GM23338 (cell line): ENCODE data around the gene NFATC1.

Experiments used
- CTCF ChIP-seq, 2 experiments: fragments of 200-600 bp in 1 of 2; sonication (generic) in 1 of 2; conservative IDR thresholded peaks; 2 replicates each; pipeline versions ENCODE4 v1.5.1 to v1.6.1; 2016 to 2017; ENCODE audit warnings: antibody characterized with exemption in 2 of 2, low read depth in 2 of 2, mild to moderate bottlenecking in 2 of 2, moderate library complexity in 1 of 2
- EZH2 ChIP-seq: fragments of 200-600 bp; sonication (generic); IDR thresholded peaks from one replicate; pipeline ENCODE4 v1.8.0; 2017; ENCODE audit warnings: antibody characterized with exemption, mild to moderate bottlenecking, low read depth; ENCODE audit not compliant: unreplicated experiment
- NANOG ChIP-seq: IDR thresholded peaks from 2 replicates; pipeline ENCODE4 v1.6.1; 2016; ENCODE audit warnings: antibody characterized with exemption, borderline replicate concordance

DNA sequence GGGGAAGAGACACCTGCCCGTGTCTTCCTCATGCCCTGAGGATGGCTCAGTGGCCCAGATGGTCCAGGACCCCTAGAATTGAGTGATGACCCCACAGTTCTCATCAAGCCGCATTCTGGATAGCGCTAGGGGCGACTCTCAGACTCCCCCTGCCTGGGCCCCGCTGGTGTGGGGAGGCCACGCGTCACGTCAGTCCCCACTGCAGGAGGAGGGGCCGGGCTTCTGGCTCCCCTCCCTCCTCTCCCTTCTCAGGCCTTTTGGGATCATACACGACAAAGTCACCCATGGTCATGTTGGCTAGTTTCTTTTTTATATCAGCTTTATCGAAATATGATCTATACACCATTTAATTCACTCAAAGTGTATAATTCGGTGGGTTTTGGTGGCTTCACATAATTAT is 61.5 kb downstream of the NFATC1 start:
- TF ChIP-seq CTCF (conservative IDR thresholded peaks at IDR 0.05; ENCODE audit: low read depth in 2 of 2) (no peak), NANOG (no peak), EZH2 (no peak)
